H9 (cell line): Measurements from ENCODE around the gene FUT8. TPM values are rescaled to one million over a fixed set of nuclear protein-coding genes. Genes with fewer than 3 reads are reported as not detected.

Experiments
- DNase-seq: peaks from one replicate; pipeline ENCODE4 v3.0.0-alpha.2; 2017
- H2AFZ ChIP-seq: one replicate; pipeline ENCODE4 v1.6.1; 2013; ENCODE audit warnings: mild to moderate bottlenecking, low read length, control low read depth, moderate library complexity
- H2AK5ac ChIP-seq: 2 replicates; pipeline ENCODE4 v1.6.1; 2013; ENCODE audit warnings: low read length, control low read depth, mixed read lengths; ENCODE audit not compliant: insufficient read length
- H2BK120ac ChIP-seq: one replicate; pipeline ENCODE4 v1.6.1; 2013; ENCODE audit warnings: low read depth, mild to moderate bottlenecking, low read length, control low read depth, inconsistent platforms; ENCODE audit not compliant: poor library complexity, severe bottlenecking
- H2BK12ac ChIP-seq: 2 replicates; pipeline ENCODE4 v1.6.1; 2013; ENCODE audit warnings: low read length, control low read depth, mixed read lengths, low read depth; ENCODE audit not compliant: insufficient read length
- H2BK15ac ChIP-seq: 2 replicates; pipeline ENCODE4 v1.6.1; 2013; ENCODE audit warnings: low read depth, low read length, control low read depth
- H2BK20ac ChIP-seq: one replicate; pipeline ENCODE4 v1.6.1; 2013; ENCODE audit warnings: low read depth, mild to moderate bottlenecking, low read length, control low read depth, inconsistent platforms; ENCODE audit not compliant: poor library complexity, severe bottlenecking
- H2BK5ac ChIP-seq: 2 replicates; pipeline ENCODE4 v1.6.1; 2013; ENCODE audit warnings: low read length, control low read depth, mixed read lengths; ENCODE audit not compliant: insufficient read length
- H3K14ac ChIP-seq: 2 replicates; pipeline ENCODE4 v1.6.1; 2013; ENCODE audit warnings: low read length, control low read depth; ENCODE audit not compliant: insufficient read depth
- H3K18ac ChIP-seq: 2 replicates; pipeline ENCODE4 v1.6.1; 2013; ENCODE audit warnings: low read depth, mild to moderate bottlenecking, mixed read lengths, low read length, control low read depth; ENCODE audit not compliant: insufficient read length
- H3K23ac ChIP-seq: 2 replicates; pipeline ENCODE4 v1.6.1; 2013; ENCODE audit warnings: low read length, control low read depth, mixed read lengths, low read depth; ENCODE audit not compliant: insufficient read length
- H3K23me2 ChIP-seq: 2 replicates; pipeline ENCODE4 v1.6.1; 2013; ENCODE audit warnings: low read depth, mild to moderate bottlenecking, mixed read lengths, low read length, control low read depth; ENCODE audit not compliant: insufficient read length, poor library complexity, severe bottlenecking
- H3K27ac ChIP-seq: 2 replicates; pipeline ENCODE4 v1.5.1; 2013; ENCODE audit warnings: low read length, control low read depth, mixed read lengths, low read depth; ENCODE audit not compliant: insufficient read length
- H3K27me3 ChIP-seq: 2 replicates; pipeline ENCODE4 v1.6.1; 2013; ENCODE audit warnings: low read length, control low read depth, inconsistent platforms; ENCODE audit not compliant: insufficient read depth
- H3K4ac ChIP-seq: 2 replicates; pipeline ENCODE4 v1.6.1; 2013; ENCODE audit warnings: low read depth, mild to moderate bottlenecking, control low read depth, inconsistent platforms, low read length, moderate library complexity
- H3K4me1 ChIP-seq: 2 replicates; pipeline ENCODE4 v1.6.1; 2013; ENCODE audit warnings: low read length, control low read depth, inconsistent platforms; ENCODE audit not compliant: insufficient read depth
- H3K4me2 ChIP-seq: 2 replicates; pipeline ENCODE4 v1.6.1; 2013; ENCODE audit warnings: low read length, control low read depth, mixed read lengths; ENCODE audit not compliant: insufficient read length, insufficient read depth
- H3K56ac ChIP-seq: 2 replicates; pipeline ENCODE4 v1.6.1; 2013; ENCODE audit warnings: low read depth, mild to moderate bottlenecking, mixed read lengths, low read length, control low read depth; ENCODE audit not compliant: insufficient read length
- H3K79me1 ChIP-seq: 2 replicates; pipeline ENCODE4 v1.6.1; 2013; ENCODE audit warnings: low read depth, mild to moderate bottlenecking, moderate library complexity, low read length, control low read depth, inconsistent platforms; ENCODE audit not compliant: insufficient read depth, poor library complexity, severe bottlenecking
- H3K79me2 ChIP-seq: 2 replicates; pipeline ENCODE4 v1.6.1; 2013; ENCODE audit warnings: low read length, control low read depth, inconsistent platforms; ENCODE audit not compliant: insufficient read depth
- H3K9ac ChIP-seq: 2 replicates; pipeline ENCODE4 v1.6.1; 2013; ENCODE audit warnings: low read length, control low read depth, mixed read lengths; ENCODE audit not compliant: insufficient read length; ENCODE audit errors: extremely low read depth
- H3K9me3 ChIP-seq: one replicate; pipeline ENCODE4 v1.6.1; 2013; ENCODE audit warnings: low read depth, low read length, inconsistent platforms; ENCODE audit not compliant: control insufficient read depth
- H3T11ph ChIP-seq: one replicate; pipeline ENCODE4 v1.6.1; 2013; ENCODE audit warnings: mild to moderate bottlenecking, low read length, control low read depth, inconsistent platforms
- H4K20me1 ChIP-seq: one replicate; pipeline ENCODE4 v1.6.1; 2013; ENCODE audit not compliant: control insufficient read depth, insufficient read length, insufficient read depth
- H4K5ac ChIP-seq: 2 replicates; pipeline ENCODE4 v1.6.1; 2013; ENCODE audit warnings: low read depth, mild to moderate bottlenecking, mixed read lengths, low read length, control low read depth; ENCODE audit not compliant: insufficient read length
- H4K8ac ChIP-seq: replicated peaks from 2 replicates; pipeline ENCODE4 v1.6.1; 2013; ENCODE audit warnings: low read length, control low read depth, mixed read lengths, low read depth; ENCODE audit not compliant: insufficient read length
- H4K91ac ChIP-seq: 2 replicates; pipeline ENCODE4 v1.6.1; 2013; ENCODE audit warnings: low read depth, mild to moderate bottlenecking, moderate library complexity, mixed read lengths, low read length, control low read depth; ENCODE audit not compliant: insufficient read length
- H3K27ac Mint-ChIP-seq, 3 experiments: 2 replicates in 2 of 3; 3 replicates in 1 of 3; pipeline ENCODE4 v1.8.0; 2020 to 2021; ENCODE audit warnings: mixed read lengths in 3 of 3, mild to moderate bottlenecking in 1 of 3, moderate library complexity in 1 of 3
- H3K27me3 Mint-ChIP-seq: 2 replicates; pipeline ENCODE4 v1.8.0; 2021; ENCODE audit warnings: low read depth, mild to moderate bottlenecking, moderate library complexity, mixed read lengths
- H3K36me3 Mint-ChIP-seq, 3 experiments: 2 replicates in 2 of 3; 3 replicates in 1 of 3; pipeline ENCODE4 v1.8.0; 2020 to 2021; ENCODE audit warnings: low read depth in 3 of 3, mixed read lengths in 3 of 3; ENCODE audit not compliant: insufficient read depth in 1 of 3
- H3K4me1 Mint-ChIP-seq, 2 experiments: 2 replicates each; pipeline ENCODE4 v1.8.0; 2020; ENCODE audit warnings: mixed read lengths in 2 of 2
- H3K4me3 Mint-ChIP-seq, 2 experiments: 2 replicates in 1 of 2; 3 replicates in 1 of 2; pipeline ENCODE4 v1.8.0; 2020 to 2021; ENCODE audit warnings: mild to moderate bottlenecking in 2 of 2, mixed read lengths in 2 of 2, moderate library complexity in 1 of 2
- H3K9me3 Mint-ChIP-seq, 2 experiments: 2 replicates in 1 of 2; 3 replicates in 1 of 2; pipeline ENCODE4 v1.8.0; 2020; ENCODE audit warnings: mild to moderate bottlenecking in 2 of 2, mixed read lengths in 2 of 2, moderate library complexity in 1 of 2
- WGBS: extraction: QIAGEN DNeasy Blood & Tissue Kit; methylation state at CpG from one replicate; pipeline ENCODE4 v1.1.7; 2013; ENCODE audit warnings: missing lambda C conversion rate, low lambda C conversion rate, mixed read lengths; ENCODE audit not compliant: insufficient read length; ENCODE audit errors: extremely low coverage; 5-methylcytosine and 5-hydroxymethylcytosine counted together
- total RNA-seq: library from RNA; stranded (reverse); gene quantifications from 2 replicates; pipeline ENCODE4 v1.2.1, GENCODE V29; 2021
- TF ChIP-seq, protein P1 (sequence below): fragments of 200-600 bp; sonication (generic); conservative IDR thresholded peaks from 3 replicates; pipeline ENCODE4 v1.8.0; 2021; ENCODE audit warnings: antibody characterized with exemption, mild to moderate bottlenecking

Gene FUT8
- total RNA-seq, 1 experiment from 2014 or later, result 44.3 TPM

DNA sequence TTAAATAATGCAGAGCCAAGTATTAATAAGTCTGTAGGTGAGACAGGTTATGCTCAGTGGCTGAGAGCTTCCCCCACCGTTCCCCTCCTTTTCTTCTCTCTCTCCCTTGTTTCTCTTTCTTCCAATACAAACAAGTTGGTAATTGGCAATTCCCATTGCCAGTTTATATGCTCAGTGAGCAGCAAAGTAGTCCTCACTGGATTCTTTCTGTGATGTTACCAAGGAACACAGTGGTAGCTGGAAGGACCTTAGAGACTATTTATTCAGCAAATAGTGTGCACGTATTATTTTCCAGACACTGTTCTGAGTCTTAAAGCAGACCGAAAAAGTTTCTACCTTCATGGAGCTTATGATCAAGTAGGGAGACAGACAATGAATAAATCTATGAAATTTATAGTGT, 344.4 kb downstream of the FUT8 start:
- H3K36me3 Mint-ChIP-seq, result no peaks in the 10 kb centered on the region; a peak in 1 of 7 replicates
- H2AFZ ChIP-seq, result no peak overlapping the region
- no peak overlapping the region for H3K4me2 ChIP-seq
- no peak overlapping the region for H3K4me3 Mint-ChIP-seq
- no peaks in the 10 kb centered on the region for H3K27me3 ChIP-seq
- no peak overlapping the region for H2AK5ac ChIP-seq
- no peak overlapping the region for H3K27ac Mint-ChIP-seq
- H3K27me3 Mint-ChIP-seq, result no peaks in the 10 kb centered on the region
- no peak overlapping the region for H3K23ac ChIP-seq
- no peak overlapping the region for H4K5ac ChIP-seq
- H3K4me1 Mint-ChIP-seq, result peaks cover 0 to 2% of the 10 kb centered on the region in 2 experiments; a peak in 1 of 4 replicates
- no peak overlapping the region for H3K4ac ChIP-seq
- no peak overlapping the region for H3K18ac ChIP-seq
- H2BK15ac ChIP-seq, result no peak overlapping the region
- no peak overlapping the region for H3K27ac ChIP-seq
- H3K9me3 ChIP-seq, result no peaks in the 10 kb centered on the region
- no peak for DNase-seq
- no peak overlapping the region for H3T11ph ChIP-seq
- H4K8ac ChIP-seq, result no peak overlapping the region
- H3K23me2 ChIP-seq, result no peaks in the 10 kb centered on the region
- no peak overlapping the region for H2BK5ac ChIP-seq
- TF ChIP-seq, protein P1, sequence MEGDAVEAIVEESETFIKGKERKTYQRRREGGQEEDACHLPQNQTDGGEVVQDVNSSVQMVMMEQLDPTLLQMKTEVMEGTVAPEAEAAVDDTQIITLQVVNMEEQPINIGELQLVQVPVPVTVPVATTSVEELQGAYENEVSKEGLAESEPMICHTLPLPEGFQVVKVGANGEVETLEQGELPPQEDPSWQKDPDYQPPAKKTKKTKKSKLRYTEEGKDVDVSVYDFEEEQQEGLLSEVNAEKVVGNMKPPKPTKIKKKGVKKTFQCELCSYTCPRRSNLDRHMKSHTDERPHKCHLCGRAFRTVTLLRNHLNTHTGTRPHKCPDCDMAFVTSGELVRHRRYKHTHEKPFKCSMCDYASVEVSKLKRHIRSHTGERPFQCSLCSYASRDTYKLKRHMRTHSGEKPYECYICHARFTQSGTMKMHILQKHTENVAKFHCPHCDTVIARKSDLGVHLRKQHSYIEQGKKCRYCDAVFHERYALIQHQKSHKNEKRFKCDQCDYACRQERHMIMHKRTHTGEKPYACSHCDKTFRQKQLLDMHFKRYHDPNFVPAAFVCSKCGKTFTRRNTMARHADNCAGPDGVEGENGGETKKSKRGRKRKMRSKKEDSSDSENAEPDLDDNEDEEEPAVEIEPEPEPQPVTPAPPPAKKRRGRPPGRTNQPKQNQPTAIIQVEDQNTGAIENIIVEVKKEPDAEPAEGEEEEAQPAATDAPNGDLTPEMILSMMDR, result no peak
- no peak overlapping the region for H2BK120ac ChIP-seq
- H3K14ac ChIP-seq, result no peak overlapping the region
- no peaks in the 10 kb centered on the region; a peak in 2 of 5 replicates for H3K9me3 Mint-ChIP-seq
- H4K91ac ChIP-seq, result no peak overlapping the region
- no CpG with 5 or more reads among the region's 3 CpGs for WGBS
- no peak overlapping the region for H3K56ac ChIP-seq
- H3K79me1 ChIP-seq, result no peaks in the 10 kb centered on the region
- no peaks in the 10 kb centered on the region for H3K79me2 ChIP-seq
- H2BK20ac ChIP-seq, result no peak overlapping the region
- no peak overlapping the region for H3K9ac ChIP-seq
- H3K4me1 ChIP-seq, result no peaks in the 10 kb centered on the region
- no peak overlapping the region for H2BK12ac ChIP-seq
- H4K20me1 ChIP-seq, result peaks cover 2% of the 10 kb centered on the region
